Kidney glomerular epithelial cell (primary cell): Measurements from ENCODE around the gene DUSP16.
"Not testable (repeated sequence)": the region's sequence is repeated elsewhere in the genome, so short reads cannot be mapped to it uniquely, and the experiment has no call there.

Experiments
- DNase-seq: peaks from one replicate; lab custom pipeline; 2025; lab: John Stamatoyannopoulos, UW

DUSP16 gene

GRCh38 chr12:12520273-12520672 is 42.4 kb downstream of the DUSP16 start:
- DNase-seq = no peak

- no peak for DNase-seq
Observed at GRCh38 chr12:12519354-12519998, 43.2 kb downstream of the DUSP16 start.

- DNase-seq = no peak
Observed at GRCh38 chr12:12518919-12519318, 43.7 kb downstream of the DUSP16 start.

GRCh38 chr12:12518464-12518845 is 44.2 kb downstream of the DUSP16 start:
- DNase-seq = no peak

- DNase-seq = no peak
Observed at GRCh38 chr12:12513416-12514006, 49.2 kb downstream of the DUSP16 start.

GRCh38 chr12:12511895-12512711 is 50.6 kb downstream of the DUSP16 start:
- DNase-seq = no peak

GRCh38 chr12:12511021-12511783 is 51.5 kb downstream of the DUSP16 start:
- peak; percentile 16 for DNase-seq

GRCh38 chr12:12510551-12510950 is 52.1 kb downstream of the DUSP16 start:
- DNase-seq = no peak

GRCh38 chr12:12510141-12510540 is 52.5 kb downstream of the DUSP16 start:
- DNase-seq = peak; percentile 62

GRCh38 chr12:12508612-12509011 is 54.1 kb downstream of the DUSP16 start:
- DNase-seq = no peak

- no peak for DNase-seq
Observed at GRCh38 chr12:12507121-12507520, 55.5 kb downstream of the DUSP16 start.

GRCh38 chr12:12506496-12506890 is 56.2 kb downstream of the DUSP16 start:
- DNase-seq = no peak

GRCh38 chr12:12505544-12506495 is 56.8 kb downstream of the DUSP16 start:
- peak; percentile 18 for DNase-seq

GRCh38 chr12:12503384-12504078 is 59.1 kb downstream of the DUSP16 start:
- no peak for DNase-seq

GRCh38 chr12:12502815-12503151 is 59.9 kb downstream of the DUSP16 start:
- no peak for DNase-seq

- DNase-seq = not testable (repeated sequence)
Observed at GRCh38 chr12:12502130-12502814, 60.4 kb downstream of the DUSP16 start.

GRCh38 chr12:12501121-12501520 is 61.5 kb downstream of the DUSP16 start:
- DNase-seq = no peak

GRCh38 chr12:12499909-12500604 is 62.6 kb downstream of the DUSP16 start:
- DNase-seq = no peak

GRCh38 chr12:12498210-12498609 is 64.5 kb downstream of the DUSP16 start:
- no peak for DNase-seq

GRCh38 chr12:12495536-12495935 is 67.1 kb downstream of the DUSP16 start:
- DNase-seq = peak; percentile 48
